Stimulated activated CD4-positive, alpha-beta T cell treated with anti-CD3 and anti-CD28 coated beads, Interleukin-2, amount 100 ng/mL, for 4 hours (primary cell): ENCODE measurements around the gene C20orf96.
A peak's percentile ranks its signal among the peaks of the same experiment; 100 is the strongest.
"Not testable (repeated sequence)": the region's sequence is repeated elsewhere in the genome, so short reads cannot be mapped to it uniquely, and the experiment has no call there.

Experiments used
- DNase-seq: peaks from one replicate; pipeline ENCODE4 v3.0.0-alpha.2; 2020; ENCODE audit warnings: low read depth

The C20orf96 gene

GRCh38 chr20:237489-237888 is 53.1 kb downstream of the C20orf96 start:
- DNase-seq: peak; percentile 20

DNA sequence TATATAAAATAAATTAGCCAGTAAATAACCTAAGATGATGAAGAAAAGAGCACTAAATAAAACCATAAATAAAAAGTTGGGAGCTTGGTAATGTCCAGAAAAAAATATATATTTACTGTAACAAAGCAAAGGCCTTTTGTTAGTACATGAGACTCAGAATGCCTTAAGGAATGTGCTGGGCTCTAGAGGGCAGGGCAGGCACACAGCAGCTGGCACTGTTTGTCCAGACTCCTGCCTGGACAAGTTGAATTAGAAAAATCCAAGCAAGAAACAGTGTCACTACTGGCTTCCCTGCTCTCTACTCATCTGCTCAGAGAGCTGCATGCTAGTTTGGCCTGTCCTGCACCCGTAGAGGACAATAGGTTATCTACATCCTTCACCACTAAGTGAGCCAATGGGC is 54.7 kb downstream of the C20orf96 start:
- no peak for DNase-seq

DNA sequence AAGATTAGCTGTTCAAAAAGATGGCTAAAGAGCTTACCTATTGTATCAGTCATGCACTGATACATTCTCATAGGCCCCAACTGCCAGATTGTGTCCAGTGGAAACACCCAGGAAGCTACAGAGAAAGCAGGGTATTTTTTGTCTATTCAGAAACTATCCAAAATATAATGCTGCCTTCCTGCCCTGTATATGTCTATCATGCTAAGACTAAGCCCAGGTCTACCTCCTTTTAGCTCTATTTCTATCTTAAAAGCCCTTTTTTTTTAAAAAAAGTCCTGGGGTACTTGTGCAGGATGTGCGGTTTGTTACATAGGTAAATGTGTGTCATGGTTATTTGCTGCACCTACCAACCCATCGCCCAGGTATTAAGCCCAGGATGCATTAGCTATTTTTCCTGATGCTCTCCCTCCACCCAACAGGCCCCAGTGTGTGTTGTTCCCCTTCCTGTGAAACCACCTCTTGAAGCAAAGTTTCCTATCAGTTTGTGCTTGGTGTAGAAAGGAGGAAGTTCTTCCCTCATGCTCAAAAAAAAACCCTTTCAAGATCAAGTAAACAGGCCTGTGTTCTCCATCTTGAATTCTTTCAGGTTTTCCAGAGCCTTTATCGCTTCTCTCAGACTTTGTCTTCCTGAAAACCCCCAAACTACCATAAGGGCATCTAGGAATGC is 63.0 kb downstream of the C20orf96 start:
- no peak for DNase-seq

DNA sequence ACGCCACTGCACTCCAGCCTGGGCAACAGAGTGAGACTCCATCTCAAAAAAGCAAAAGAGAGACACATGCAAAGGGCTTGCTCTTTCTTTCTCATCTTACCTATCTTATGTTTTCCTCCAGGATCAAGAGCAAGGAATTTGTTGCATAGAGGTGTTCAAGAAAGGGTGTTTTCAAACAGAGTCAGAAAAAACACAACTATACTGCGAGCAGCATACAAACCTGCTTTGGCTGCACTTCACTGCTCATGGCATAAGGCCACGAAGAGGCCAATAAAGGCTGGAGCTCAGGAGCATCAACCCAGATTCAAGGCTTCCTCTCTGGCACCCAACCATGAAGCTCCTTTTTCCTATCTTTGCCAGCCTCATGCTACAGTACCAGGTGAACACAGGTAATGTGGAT is 63.6 kb downstream of the C20orf96 start, which contains the start of gene DEFB129:
Gene DEFB129, plus strand, starts transcription at position 301 of the 400 bp plus-strand sequence. Its CDS starts 31 bp downstream, at position 332.
- DNase-seq: no peak

- DNase-seq: not testable (repeated sequence)
Measured at GRCh38 chr20:225879-226278, 64.7 kb downstream of the C20orf96 start.

- DNase-seq: no peak
Measured at GRCh38 chr20:221258-221830, 69.2 kb downstream of the C20orf96 start.
